Head of caudate nucleus (tissue), 42 donors: Measurements from ENCODE around the gene STX10.
"Not testable (repeated sequence)": the region's sequence is repeated elsewhere in the genome, so short reads cannot be mapped to it uniquely, and the experiment has no call there.

ENCODE experiments used
- DNase-seq, 42 donors: peaks; one replicate each; pipeline versions ENCODE4 v3.0.0 to v3.0.0-alpha.2; 2020 to 2021; ENCODE audit warnings: mixed read lengths in 7 of 42
- intact Hi-C: fragments of 100-400 bp; cut with DNase I; formaldehyde crosslinking; loops from one replicate; pipeline ENCODE4 v1.15.0; 2022

The STX10 gene

GRCh38 chr19:13150187-13150930 lies at the start of gene STX10, which contains the start of gene IER2:
TSS of gene STX10 (minus strand) at chr19:13150375. CDS start at chr19:13150173, 202 bp downstream.
TSS of gene IER2 (plus strand) at chr19:13150411. CDS start at chr19:13153187, 2,776 bp downstream.
- intact Hi-C loops, result loop anchor here (2.0 kb wide), 1 partner anchor 34 kb away; the partner anchor contains the start of gene TRMT1

GRCh38 chr19:13198634-13199033 lies 48.5 kb upstream of the STX10 start:
- intact Hi-C loops, result no loop called here
- DNase-seq, result no peak

More at GRCh38 chr19:13150187-13150930, at the start of gene STX10, which contains the start of gene IER2:
- peak; percentile 90 to 98 (median 97) for DNase-seq

DNA sequence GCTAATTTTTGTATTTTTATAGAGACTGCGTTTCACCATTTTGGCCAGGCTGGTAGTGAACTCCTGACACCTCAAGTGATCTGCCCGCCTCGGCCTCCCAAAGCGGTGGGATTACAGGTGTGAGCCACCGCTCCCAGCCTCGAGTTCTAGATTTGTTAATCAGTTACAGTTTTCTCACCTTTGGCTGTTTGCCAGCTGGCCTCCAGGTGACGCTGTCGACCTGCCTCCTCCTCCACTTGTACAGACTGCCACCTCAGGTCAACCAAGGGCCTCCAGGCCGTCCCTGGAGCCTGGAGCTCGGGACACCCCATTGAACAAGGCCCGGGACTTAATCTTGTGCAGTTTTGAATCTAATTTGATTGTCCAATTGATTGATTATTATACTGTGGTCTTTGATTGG lies 45.5 kb upstream of the STX10 start:
- no peak for DNase-seq
- intact Hi-C loops, result no loop called here

- no peak for DNase-seq
- intact Hi-C loops, result no loop called here
Measured at GRCh38 chr19:13190781-13191540, 40.8 kb upstream of the STX10 start.

DNA sequence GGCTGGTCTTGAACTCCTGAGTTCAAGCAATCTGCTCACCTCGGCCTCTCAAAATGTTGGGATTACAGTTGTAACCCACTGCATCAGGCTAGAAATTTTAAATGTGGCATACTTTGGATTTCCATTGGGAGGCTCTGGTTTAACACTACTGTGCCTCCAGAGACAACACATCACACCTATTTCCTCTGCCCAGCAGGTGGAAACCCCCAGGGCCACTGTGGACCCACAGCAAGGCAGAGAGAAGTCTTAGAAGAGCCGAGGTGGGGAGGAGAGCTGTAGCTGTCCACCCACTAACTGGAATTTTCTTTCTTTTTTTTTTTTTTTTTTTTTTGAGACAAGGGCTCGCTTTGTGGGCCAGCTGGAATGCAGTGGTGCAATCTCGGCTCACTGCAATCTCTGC lies 39.4 kb upstream of the STX10 start:
- intact Hi-C loops, result no loop called here
- DNase-seq, result no peak

- DNase-seq, result no peak
- intact Hi-C loops, result no loop called here
Measured at GRCh38 chr19:13187419-13187818, 37.2 kb upstream of the STX10 start.

GRCh38 chr19:13186688-13187087 lies 36.5 kb upstream of the STX10 start:
- DNase-seq, intact Hi-C loops: not testable (repeated sequence)

- intact Hi-C loops, result not testable (repeated sequence)
- peak in 9 of 42 donors; percentile 22 to 60 (median 41) for DNase-seq
Measured at GRCh38 chr19:13185763-13186657, 35.8 kb upstream of the STX10 start.

GRCh38 chr19:13184926-13185325 lies 34.8 kb upstream of the STX10 start:
- DNase-seq, intact Hi-C loops: not testable (repeated sequence)

GRCh38 chr19:13181747-13182388 lies 31.7 kb upstream of the STX10 start:
- peak in 40 of 42 donors; percentile 32 to 75 (median 54) for DNase-seq
- intact Hi-C loops, result no loop called here

DNA sequence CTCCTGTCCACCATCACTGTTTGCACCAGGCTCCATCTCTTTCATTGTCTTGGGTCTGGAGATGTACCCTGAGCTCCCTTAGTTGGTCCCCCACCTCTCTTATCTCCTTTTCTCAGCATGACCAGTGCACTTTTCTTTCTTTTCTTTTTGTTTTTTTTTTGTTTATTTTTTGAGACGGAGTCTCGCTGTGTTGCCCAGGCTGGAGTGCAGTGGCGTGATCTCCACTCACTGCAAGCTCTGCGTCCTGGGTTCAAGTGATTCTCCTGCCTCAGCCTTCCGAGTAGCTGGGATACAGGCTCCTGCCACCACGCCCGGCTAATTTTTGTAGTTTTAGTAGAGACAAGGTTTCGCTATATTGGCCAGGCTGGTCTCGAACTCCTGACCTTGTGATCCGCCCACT lies 28.1 kb upstream of the STX10 start:
- intact Hi-C loops, DNase-seq: not testable (repeated sequence)

DNA sequence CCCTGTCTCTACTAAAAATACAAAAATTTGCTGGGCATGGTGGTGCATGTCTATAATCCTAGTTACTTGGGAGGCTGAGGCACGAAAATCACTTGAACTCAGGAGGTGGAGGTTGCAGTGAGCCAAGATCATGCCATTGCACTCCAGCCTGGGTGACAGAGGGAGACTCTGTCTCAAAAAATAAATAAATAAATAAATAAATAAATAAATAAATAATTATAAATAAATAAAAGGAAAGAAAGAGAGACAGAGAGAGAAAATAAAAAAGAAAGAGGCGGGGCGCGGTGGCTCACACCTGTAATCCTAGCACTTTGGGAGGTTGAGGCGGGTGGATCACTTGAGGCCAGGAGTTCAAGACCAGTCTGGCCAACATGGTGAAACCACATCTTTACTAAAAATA lies 27.4 kb upstream of the STX10 start:
- intact Hi-C loops, DNase-seq: not testable (repeated sequence)

GRCh38 chr19:13176345-13176744 lies 26.2 kb upstream of the STX10 start:
- DNase-seq, result no peak
- intact Hi-C loops, result no loop called here

- DNase-seq, result no peak
- intact Hi-C loops, result no loop called here
Measured at GRCh38 chr19:13173139-13173737, 23.1 kb upstream of the STX10 start.

DNA sequence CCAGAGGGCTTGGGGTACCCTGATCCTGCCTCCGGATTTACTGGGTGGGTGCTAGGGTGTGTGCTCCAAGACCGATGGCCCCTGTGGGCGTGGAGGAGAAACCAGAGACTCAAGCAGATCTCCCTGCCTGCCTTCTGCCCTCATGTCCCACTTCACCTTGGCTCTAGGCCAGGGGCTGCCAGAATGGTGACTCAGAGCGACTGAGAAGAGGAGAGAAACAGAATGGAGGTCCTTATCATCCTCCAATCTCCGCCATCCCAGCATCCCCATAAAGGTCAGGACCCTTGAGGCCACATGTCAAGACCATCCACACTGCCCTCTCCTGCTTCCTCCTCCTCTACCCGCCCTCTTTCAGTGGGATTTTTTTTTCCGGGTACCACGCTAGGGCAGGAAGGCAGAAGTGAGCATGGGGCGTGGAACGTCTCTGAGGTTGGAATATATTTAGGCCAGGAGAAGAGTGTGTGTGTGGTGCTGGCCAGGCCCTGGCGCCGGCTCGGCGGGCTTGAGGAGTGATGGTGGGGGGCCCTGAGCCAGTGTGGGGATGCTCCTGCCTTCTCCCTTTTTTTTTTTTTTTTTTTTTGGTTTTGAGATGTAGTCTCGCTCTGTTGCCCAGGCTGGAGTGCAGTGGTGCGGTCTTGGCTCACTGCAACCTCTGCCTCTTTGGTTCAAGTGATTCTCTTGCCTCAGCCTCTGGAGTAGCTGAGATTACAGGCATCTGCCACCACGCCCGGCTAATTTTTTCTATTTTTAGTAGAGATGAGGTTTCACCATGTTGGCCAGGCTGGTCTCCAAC lies 22.4 kb upstream of the STX10 start:
- intact Hi-C loops, result no loop called here
- DNase-seq, result peak in 17 of 42 donors; percentile 25 to 65 (median 41)

DNA sequence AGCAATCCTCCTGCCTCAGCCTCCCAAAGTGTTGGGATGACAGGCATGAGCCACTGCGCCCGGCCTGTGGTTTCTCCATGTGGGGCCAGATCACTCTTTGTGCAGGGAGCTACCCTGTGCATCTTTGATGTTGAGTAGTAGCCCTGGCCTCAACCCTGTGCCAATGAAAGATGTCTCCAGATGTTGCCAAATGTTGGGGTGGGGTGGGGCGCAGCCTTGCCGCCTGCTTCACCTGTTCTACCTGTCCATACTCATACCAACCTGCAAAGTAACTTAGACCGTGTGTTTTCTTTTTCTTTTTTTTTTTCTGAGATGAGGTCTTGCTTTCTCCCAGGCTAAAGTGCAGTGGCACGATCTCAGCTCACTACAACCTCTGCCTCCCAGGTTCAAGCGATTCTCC lies 21.0 kb upstream of the STX10 start:
- intact Hi-C loops, result no loop called here

GRCh38 chr19:13169769-13170168 lies 19.6 kb upstream of the STX10 start:
- DNase-seq, result no peak
- intact Hi-C loops, result no loop called here

More for the DNA sequence above, 21.0 kb upstream of the STX10 start:
- no peak for DNase-seq
